Neural cell (in vitro differentiated cells): Measurements from ENCODE around the gene PTGER1. TPM values are rescaled to one million over a fixed set of nuclear protein-coding genes. Genes with fewer than 3 reads are reported as not detected.

Source experiments
- H2AFZ ChIP-seq: fragments of 200-600, 300-800 bp; sonication (generic), shearing (Covaris generic); 2 replicates; pipeline ENCODE4 v1.6.0; 2014; ENCODE audit warnings: low read depth, mild to moderate bottlenecking, antibody characterized with exemption, low read length, moderate library complexity
- H3F3A ChIP-seq: fragments of 200-600 bp; shearing (Covaris generic); 2 replicates; pipeline ENCODE4 v1.6.1; 2016; ENCODE audit warnings: mild to moderate bottlenecking, moderate library complexity, mixed read lengths, antibody characterized with exemption, low read length; ENCODE audit not compliant: insufficient read depth, poor library complexity, severe bottlenecking
- H3K27ac ChIP-seq: fragments of 200-600, 300-800 bp; sonication (generic), shearing (Covaris generic); 2 replicates; pipeline ENCODE4 v1.5.1; 2014; ENCODE audit warnings: mild to moderate bottlenecking, low read length, moderate library complexity
- H3K27me3 ChIP-seq: fragments of 300-800, 200-600 bp; sonication (generic), shearing (Covaris generic); 2 replicates; pipeline ENCODE4 v1.6.0; 2014; ENCODE audit warnings: mild to moderate bottlenecking, low read depth, low read length, moderate library complexity; ENCODE audit not compliant: insufficient read depth
- H3K36me3 ChIP-seq: fragments of 300-800, 200-600 bp; sonication (generic), shearing (Covaris generic); 2 replicates; pipeline ENCODE4 v1.5.1; 2014; ENCODE audit warnings: mild to moderate bottlenecking, antibody characterized with exemption, low read length, moderate library complexity; ENCODE audit not compliant: insufficient read depth
- H3K4me2 ChIP-seq: fragments of 300-800, 200-600 bp; sonication (generic), shearing (Covaris generic); 2 replicates; pipeline ENCODE4 v1.6.0; 2014; ENCODE audit warnings: mild to moderate bottlenecking, low read length
- H3K4me3 ChIP-seq: fragments of 300-800, 200-600 bp; sonication (generic), shearing (Covaris generic); 2 replicates; pipeline ENCODE4 v1.5.1; 2014; ENCODE audit warnings: mild to moderate bottlenecking, low read length, moderate library complexity
- H3K79me2 ChIP-seq: fragments of 200-600 bp; shearing (Covaris generic); replicated peaks from 2 replicates; pipeline ENCODE4 v1.6.0; 2014; ENCODE audit warnings: mild to moderate bottlenecking, low read length, moderate library complexity; ENCODE audit not compliant: insufficient read depth
- H3K9ac ChIP-seq: fragments of 300-800, 200-600 bp; sonication (generic), shearing (Covaris generic); 2 replicates; pipeline ENCODE4 v1.6.1; 2016; ENCODE audit warnings: mild to moderate bottlenecking, low read length, mixed read lengths
- H3K9me2 ChIP-seq: fragments of 200-600 bp; shearing (Covaris generic); 2 replicates; pipeline ENCODE4 v1.6.1; 2016; ENCODE audit warnings: mild to moderate bottlenecking, low read length, mixed read lengths; ENCODE audit not compliant: insufficient read depth
- H3K9me3 ChIP-seq: fragments of 200-600, 300-800 bp; sonication (generic), shearing (Covaris generic); 2 replicates; pipeline ENCODE4 v1.6.1; 2016; ENCODE audit warnings: mild to moderate bottlenecking, mixed run types, low read length, moderate library complexity, mixed read lengths
- H4K20me1 ChIP-seq: fragments of 200-600 bp; shearing (Covaris generic); 2 replicates; pipeline ENCODE4 v1.6.1; 2016; ENCODE audit warnings: mild to moderate bottlenecking, mixed run types; ENCODE audit not compliant: insufficient read depth
- CTCF ChIP-seq: fragments of 450-650 bp; IDR thresholded peaks from 2 replicates; pipeline ENCODE4 v1.5.1; 2014; ENCODE audit warnings: antibody characterized with exemption, mild to moderate bottlenecking, moderate library complexity; ENCODE audit not compliant: poor library complexity, severe bottlenecking
- EP300 ChIP-seq: fragments of 450-650 bp; conservative IDR thresholded peaks from 2 replicates; pipeline ENCODE4 v1.6.1; 2014; ENCODE audit warnings: antibody characterized with exemption, mild to moderate bottlenecking, moderate library complexity; ENCODE audit not compliant: poor library complexity, severe bottlenecking
- EZH2 ChIP-seq: fragments of 200-600, 300-800 bp; shearing (Covaris generic), sonication (generic); IDR thresholded peaks from 2 replicates; pipeline ENCODE4 v1.6.1; 2014; ENCODE audit warnings: antibody characterized with exemption, low read length, borderline replicate concordance, mild to moderate bottlenecking; ENCODE audit not compliant: insufficient read depth, poor library complexity, severe bottlenecking
- MXI1 ChIP-seq: fragments of 450-650 bp; conservative IDR thresholded peaks from 2 replicates; pipeline ENCODE4 v1.6.1; 2014; ENCODE audit warnings: antibody characterized with exemption, mild to moderate bottlenecking; ENCODE audit not compliant: poor library complexity, severe bottlenecking
- POLR2AphosphoS5 ChIP-seq: IDR thresholded peaks from 2 replicates; pipeline ENCODE4 v1.6.1; 2012
- RAD21 ChIP-seq: fragments of 450-650 bp; conservative IDR thresholded peaks from 2 replicates; pipeline ENCODE4 v1.6.1; 2014; ENCODE audit warnings: antibody characterized with exemption, mild to moderate bottlenecking, moderate library complexity
- REST ChIP-seq: IDR thresholded peaks from 2 replicates; pipeline ENCODE4 v1.6.1; 2012; ENCODE audit warnings: borderline replicate concordance
- SMC3 ChIP-seq: fragments of 450-650 bp; conservative IDR thresholded peaks from 2 replicates; pipeline ENCODE4 v1.6.1; 2014; ENCODE audit warnings: antibody characterized with exemption, mild to moderate bottlenecking, moderate library complexity; ENCODE audit not compliant: poor library complexity
- TAF1 ChIP-seq: IDR thresholded peaks from 2 replicates; pipeline ENCODE4 v1.6.1; 2012; ENCODE audit warnings: low read depth
- polyA plus RNA-seq: library from polyadenylated mRNA; depleted of rRNA; stranded (reverse); fragments of >200 nt; gene quantifications from 2 replicates; pipeline ENCODE4 v1.2.3, GENCODE V29; 2014

The PTGER1 gene
- polyA plus RNA-seq, 1 donor from 2014 or later: not detected

- TF ChIP-seq CTCF (no peak), EP300 (no peak), TAF1 (no peak), REST (no peak), EZH2 (no peak), MXI1 (no peak), SMC3 (no peak), RAD21 (no peak), POLR2AphosphoS5 (no peak)
- H3F3A ChIP-seq: no peaks in the 10 kb centered on the region
- no peak overlapping the region for H3K27ac ChIP-seq
- H3K27me3 ChIP-seq: no peaks in the 10 kb centered on the region
- no peaks in the 10 kb centered on the region for H3K79me2 ChIP-seq
- no peak overlapping the region for H3K4me2 ChIP-seq
- no peaks in the 10 kb centered on the region for H3K36me3 ChIP-seq
- H4K20me1 ChIP-seq: no peaks in the 10 kb centered on the region
- no peak overlapping the region for H2AFZ ChIP-seq
- H3K9me3 ChIP-seq: no peaks in the 10 kb centered on the region
- no peaks in the 10 kb centered on the region for H3K9me2 ChIP-seq
- H3K4me3 ChIP-seq: no peak overlapping the region
- no peak overlapping the region for H3K9ac ChIP-seq
Observed at GRCh38 chr19:14474827-14475226, 327 bp downstream of the PTGER1 start.

DNA sequence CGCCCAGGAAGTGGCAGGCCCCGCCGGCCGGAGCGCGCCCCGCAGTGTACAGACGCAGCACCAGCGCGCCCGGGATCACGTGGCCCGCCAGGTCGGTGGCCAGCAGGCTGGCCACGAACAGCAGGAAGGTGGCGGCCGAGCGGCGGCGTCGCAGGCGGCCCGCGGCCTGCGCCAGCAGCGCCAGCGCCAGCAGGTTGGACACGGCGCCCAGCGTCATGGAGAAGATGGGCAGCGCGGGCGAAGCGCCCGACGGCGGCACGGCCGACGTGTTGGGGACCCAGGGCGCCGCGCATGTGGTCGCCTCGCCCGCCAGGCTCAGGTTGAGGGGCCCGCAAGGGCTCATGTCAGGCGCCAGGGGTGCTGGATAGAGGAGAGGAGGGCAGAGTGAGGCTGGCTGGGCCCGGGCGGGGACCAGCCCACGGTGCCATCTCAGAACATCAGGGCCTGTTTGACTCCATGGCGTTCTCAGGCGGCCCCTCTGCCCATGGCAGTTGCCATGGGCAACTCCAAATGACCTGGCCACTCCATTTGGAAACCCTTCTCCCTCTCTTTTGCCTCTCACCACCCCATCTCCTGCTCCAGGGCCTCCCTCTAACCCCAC lies 1.1 kb downstream of the PTGER1 start:
- Histone ChIP-seq H4K20me1 (no peaks in the 10 kb centered on the region), H3K27me3 (no peaks in the 10 kb centered on the region), H2AFZ (no peak overlapping the region), H3K4me2 (no peak overlapping the region), H3F3A (no peaks in the 10 kb centered on the region), H3K36me3 (no peaks in the 10 kb centered on the region), H3K4me3 (no peak overlapping the region), H3K27ac (no peak overlapping the region), H3K9ac (no peak overlapping the region), H3K9me3 (no peaks in the 10 kb centered on the region), H3K79me2 (no peaks in the 10 kb centered on the region), H3K9me2 (no peaks in the 10 kb centered on the region)
- no peak for TF ChIP-seq EZH2
- no peak for TF ChIP-seq CTCF
- no peak for TF ChIP-seq MXI1
- TF ChIP-seq RAD21: no peak
- TF ChIP-seq SMC3: no peak
- no peak for TF ChIP-seq REST
- no peak for TF ChIP-seq POLR2AphosphoS5
- TF ChIP-seq TAF1: no peak
- no peak for TF ChIP-seq EP300
